ENCODE measurements around the gene CENPA.
"Not testable (repeated sequence)": the region's sequence is repeated elsewhere in the genome, so short reads cannot be mapped to it uniquely, and the experiment has no call there.

The CENPA gene

GRCh38 chr2:26792720-26793119 lies 6.9 kb downstream of the CENPA start:
- no peak for DNase-seq (ENCODE audit: low spot score)

DNA sequence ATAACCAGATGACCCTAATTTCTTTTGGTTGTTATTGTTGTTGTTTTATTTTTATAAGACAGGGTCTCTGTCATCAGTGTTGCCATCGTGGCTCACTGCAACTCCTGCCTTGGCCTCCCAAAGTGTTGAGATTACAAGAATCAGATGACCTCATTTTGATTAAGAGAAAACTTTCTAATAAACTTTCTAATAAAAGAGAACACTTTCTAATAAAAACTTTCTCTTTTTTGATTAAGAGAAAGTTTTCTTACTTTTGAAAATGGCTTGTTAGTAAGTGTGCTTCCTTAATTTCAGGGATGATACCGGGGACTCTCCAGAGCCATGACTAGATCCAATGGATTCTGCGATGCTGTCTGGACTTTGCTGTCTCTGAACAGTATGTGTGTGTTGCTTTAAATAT lies 7.7 kb downstream of the CENPA start:
- DNase-seq (ENCODE audit: low spot score) = no peak

DNA sequence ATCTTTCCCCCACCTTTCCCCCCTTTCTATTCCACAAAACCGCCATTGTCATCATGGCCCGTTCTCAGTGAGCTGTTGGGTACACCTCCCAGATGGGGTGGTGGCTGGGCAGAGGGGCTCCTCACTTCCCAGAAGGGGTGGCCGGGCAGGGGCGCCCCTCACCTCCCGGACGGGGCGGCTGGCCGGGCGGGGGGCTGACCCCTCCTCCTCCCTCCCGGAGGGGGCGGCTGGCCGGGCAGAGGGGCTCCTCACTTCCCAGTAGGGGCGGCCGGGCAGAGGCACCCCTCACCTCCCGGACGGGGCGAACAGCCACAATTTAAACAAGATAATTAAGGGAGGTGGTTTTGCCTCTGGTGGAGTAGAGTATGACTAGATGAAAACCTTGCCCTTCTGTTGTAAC lies 9.3 kb downstream of the CENPA start:
- DNase-seq (ENCODE audit: low spot score) = not testable (repeated sequence)

DNA sequence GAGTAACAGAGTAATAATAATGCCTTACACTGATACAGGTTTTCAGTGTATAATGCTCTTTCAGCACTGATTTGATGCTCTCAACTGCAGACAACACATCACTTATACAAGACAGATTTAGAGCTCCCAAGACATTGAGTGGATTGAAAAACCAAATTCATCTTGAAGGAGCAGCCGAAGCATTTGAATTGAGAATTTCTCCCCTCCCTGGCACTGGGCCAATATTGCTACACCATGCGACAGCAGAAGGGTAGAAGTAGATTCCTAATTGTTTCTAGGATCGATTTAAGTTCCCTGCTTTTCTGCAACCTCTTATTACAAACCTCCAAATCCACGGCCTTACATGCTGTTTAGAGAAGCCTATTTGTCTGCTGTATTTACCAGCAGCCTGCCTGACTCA lies 15.5 kb downstream of the CENPA start:
- no peak for DNase-seq (ENCODE audit: low spot score)

- DNase-seq (ENCODE audit: low spot score) = no peak
Observed at GRCh38 chr2:26801796-26802195, 15.9 kb downstream of the CENPA start.

DNA sequence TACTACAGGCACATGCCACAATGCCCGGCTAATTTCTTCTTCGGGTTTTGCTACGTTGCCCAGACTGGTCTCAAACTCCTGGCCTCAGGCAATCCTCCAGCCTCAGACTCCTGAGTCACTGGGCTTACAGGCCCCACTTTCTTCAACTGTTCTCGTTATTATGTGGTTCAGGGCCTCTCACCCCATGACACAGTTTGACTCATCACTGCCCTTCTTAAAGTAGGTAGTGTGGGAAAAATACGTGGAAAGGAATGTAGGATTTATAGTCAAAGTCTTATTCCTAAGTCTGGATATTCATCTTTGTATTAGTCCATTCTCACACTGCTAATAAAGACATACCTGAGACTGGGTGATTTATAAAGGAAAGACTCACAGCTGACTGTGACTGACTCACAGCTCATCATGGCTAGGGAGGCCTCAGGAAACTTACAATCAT lies 19.4 kb downstream of the CENPA start:
- peak; percentile 48 for DNase-seq (ENCODE audit: low spot score)

- peak; percentile 30 for DNase-seq (ENCODE audit: low spot score)
Observed at GRCh38 chr2:26807788-26808460, 22.1 kb downstream of the CENPA start.

GRCh38 chr2:26809211-26809610 lies 23.4 kb downstream of the CENPA start:
- DNase-seq (ENCODE audit: low spot score) = no peak

- no peak for DNase-seq (ENCODE audit: low spot score)
Observed at GRCh38 chr2:26809876-26810577, 24.2 kb downstream of the CENPA start.

DNA sequence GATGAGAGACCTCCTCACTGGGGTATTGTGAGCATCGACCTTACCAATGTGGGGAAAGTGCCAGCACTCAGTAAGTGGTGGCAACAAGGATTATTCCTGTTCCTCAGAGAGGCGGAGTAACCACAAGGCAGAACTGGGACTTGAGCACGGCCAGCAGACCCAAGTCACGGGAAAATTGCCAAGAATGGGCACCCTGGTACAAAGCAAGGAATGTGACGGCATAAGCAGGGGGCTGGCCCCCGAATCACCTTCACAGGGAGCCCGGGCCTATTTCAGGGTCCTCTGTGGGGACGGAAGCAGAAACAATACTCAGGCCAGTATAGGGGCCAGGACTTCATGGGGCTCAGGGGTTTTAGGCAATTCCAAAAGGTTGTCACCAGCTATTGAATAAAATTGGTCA lies 25.4 kb downstream of the CENPA start:
- DNase-seq (ENCODE audit: low spot score) = no peak

GRCh38 chr2:26811791-26812694 lies 26.2 kb downstream of the CENPA start:
- DNase-seq (ENCODE audit: low spot score) = no peak

DNA sequence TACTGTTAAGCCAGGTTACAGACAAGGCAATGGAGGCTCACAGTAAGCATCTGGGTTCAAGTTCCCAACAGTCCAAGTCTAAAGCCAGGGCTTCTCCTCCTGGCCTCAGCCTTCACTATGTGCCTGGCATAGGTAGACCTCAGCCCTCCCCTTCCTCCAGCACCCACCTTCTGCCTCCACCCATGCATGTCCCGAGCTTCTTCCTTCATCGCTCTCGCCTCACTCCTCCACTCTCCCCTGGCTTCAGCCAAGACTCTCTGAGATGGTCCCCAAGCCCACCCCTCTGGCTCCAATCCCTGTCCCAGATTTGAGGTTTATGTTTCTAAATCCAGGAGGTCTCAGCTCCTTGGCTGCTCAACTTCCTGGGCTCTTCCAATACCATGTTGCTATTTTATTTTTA lies 26.9 kb downstream of the CENPA start:
- no peak for DNase-seq (ENCODE audit: low spot score)

DNA sequence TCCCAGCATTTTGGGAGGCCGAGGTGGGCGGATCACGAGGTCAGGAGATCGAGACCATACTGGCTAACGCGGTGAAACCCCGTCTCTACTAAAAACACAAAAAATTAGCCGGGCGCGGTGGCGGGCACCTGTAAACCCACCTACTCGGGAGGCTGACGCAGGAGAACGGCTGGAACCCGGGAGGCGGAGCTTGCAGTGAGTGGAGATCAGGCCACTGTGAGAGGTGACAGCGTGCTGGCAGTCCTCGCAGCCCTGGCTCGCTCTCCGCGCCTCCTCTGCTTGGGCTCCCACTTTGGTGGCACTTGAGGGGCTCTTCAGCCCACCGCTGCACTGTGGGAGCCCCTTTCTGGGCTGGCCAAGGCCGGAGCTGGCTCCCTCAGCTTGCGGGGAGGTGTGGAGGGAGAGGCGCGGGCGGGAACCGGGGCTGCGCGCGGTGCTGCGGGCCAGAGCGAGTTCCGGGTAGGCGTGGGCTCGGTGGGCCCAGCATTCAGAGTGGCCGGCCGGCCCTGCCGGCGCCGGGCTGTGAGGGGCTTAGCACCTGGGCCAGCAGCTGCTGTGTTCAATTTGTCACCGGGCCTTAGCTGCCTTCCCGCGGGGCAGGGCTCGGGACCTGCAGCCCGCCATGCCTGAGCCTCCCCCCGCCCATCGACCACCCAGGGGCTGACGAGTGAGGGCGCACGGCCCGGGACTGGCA lies 28.4 kb downstream of the CENPA start:
- DNase-seq (ENCODE audit: low spot score) = not testable (repeated sequence)

- DNase-seq (ENCODE audit: low spot score) = no peak
Observed at GRCh38 chr2:26816893-26817292, 31.0 kb downstream of the CENPA start.

GRCh38 chr2:26818255-26818654 lies 32.4 kb downstream of the CENPA start:
- no peak for DNase-seq (ENCODE audit: low spot score)

DNA sequence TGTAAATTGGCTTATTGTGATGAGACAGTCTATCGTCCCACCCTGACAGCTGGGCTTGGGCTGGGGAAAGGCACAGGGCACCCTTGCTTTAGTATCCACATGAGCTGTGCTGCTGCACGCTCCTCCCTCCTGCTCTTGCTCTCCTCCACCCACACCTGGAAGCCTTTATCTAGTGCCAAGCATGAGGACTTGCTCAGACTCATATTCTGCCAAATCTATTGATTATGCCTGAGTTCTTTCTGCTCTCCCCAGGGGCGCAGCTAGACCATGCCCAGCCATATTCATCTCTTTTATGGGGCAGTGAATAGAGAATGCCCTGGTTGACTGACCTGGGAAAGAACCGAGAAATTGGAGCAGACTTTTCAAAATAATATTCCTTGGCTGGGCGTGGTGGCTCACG lies 33.1 kb downstream of the CENPA start:
- no peak for DNase-seq (ENCODE audit: low spot score)

DNA sequence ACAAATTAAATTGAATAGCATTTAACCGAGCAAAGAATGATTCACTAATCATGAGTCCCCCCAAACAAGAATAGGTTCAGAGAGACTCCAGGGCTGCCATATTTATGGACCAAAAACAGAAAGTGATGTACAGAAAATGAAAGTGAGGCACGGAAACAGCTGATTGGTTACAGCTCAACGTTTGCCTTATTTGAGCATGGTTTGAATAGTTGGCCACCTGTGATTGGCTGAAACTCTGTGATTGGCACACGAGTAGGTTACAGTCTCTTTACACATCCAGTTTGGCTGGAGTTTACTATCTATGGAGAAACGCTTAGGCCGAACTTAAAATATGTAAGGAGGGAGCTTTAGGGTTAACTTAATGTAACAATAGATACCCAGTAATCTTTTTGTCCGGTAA lies 35.1 kb downstream of the CENPA start:
- no peak for DNase-seq (ENCODE audit: low spot score)

DNA sequence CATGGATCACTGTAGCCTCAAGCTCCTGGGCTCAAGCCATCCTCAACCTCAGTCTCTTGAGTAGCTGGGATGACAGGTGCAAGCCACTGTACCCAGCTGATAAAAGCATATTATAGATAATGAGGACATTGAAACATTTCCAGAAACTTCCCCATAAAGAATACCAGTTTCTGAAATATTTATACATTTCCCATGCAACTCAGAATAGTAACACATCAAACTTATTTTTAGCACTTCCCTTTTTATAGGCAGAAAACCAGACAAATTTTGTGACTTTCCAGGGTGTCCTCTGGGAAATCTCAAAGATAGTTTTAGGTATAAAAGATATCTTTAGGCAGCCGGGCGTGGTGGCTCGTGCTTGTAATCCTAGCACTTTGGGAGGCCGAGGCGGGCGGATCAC lies 37.0 kb downstream of the CENPA start:
- DNase-seq (ENCODE audit: low spot score) = no peak

DNA sequence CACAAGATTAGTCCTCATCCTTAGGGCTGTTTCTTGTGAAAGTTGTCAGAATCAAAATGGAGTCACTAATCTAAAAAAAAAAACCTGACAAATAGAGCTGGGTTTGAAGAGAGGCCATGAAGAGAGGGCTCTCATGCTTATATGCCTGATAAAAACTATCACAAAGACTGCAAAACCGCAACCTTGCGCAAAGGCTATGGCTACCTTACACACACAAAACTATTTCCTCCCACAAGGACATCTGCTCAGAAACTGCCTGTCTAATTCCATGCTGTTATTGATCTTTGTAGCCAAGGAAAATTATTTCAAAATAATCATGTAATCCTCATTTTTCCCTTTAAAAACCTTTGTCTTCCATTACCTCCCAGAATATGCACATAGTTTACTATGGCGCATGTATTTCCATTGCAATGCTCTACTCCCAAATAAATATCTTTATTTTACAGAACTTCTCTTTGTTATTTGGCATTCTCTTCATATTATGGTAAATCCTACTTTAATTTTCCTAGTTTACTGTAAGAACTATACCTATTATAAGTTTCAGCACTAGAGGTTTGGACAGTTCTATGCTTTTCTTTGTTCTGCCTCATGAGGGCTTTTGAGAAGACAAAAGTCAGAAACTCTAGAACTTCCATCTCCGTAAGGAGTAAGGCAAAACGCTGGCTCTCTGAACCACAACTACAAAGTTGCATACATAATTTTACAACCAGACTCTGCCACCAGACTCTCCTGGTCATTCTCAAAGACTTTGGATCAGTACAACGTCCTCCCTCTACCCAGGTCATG lies 52.5 kb downstream of the CENPA start:
- DNase-seq (ENCODE audit: low spot score) = peak; percentile 37

GRCh38 chr2:26840937-26841610 lies 55.2 kb downstream of the CENPA start:
- DNase-seq (ENCODE audit: low spot score) = no peak

DNA sequence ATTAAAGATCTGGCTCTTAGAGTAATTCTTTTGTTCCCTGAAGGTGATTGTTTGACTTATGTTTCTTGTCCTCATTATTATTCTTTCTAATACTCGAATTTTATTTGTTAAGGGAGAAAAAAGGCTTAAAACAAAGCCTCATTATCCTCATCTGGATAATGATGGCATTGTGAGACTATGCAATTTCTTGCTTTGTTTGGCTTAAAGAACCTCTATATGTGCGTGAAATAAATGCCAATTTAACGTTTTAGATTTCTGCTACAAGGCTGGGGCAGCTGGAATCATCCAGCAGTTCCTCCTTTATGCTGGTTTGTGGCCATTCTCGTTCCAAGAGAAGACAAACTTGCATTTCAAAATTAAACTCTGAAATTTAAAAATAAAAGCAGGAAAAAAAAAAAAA lies 57.2 kb downstream of the CENPA start:
- no peak for DNase-seq (ENCODE audit: low spot score)
